ENCODE measurements around the gene DGKH. TPM values are rescaled to one million over a fixed set of nuclear protein-coding genes. Genes with fewer than 3 reads are reported as not detected.

The DGKH gene
- total and polyA plus RNA-seq, 10 of the 15 experiments (the other 5 are each of a cell fraction or from before 2014, with no cell fraction given) = 1.3 to 15.2 (median 7.3) TPM

DNA sequence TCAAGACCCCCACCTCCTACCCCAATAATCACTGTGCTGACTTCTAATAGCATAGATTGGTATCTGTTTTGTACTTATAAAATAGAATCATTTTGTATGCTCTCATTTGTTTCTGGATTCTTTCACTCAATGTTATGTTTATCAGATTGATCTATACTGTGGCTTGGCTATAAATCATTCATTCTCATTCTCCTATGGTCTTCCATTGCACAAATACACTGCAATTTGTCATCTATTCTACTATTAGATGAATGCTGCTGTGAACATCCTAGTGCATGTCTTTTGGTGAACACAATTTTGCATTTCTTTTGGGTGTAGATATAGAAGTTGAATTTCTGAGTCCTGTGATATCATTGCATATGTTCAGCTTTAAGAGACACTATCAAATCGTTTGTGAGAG is 128.7 kb downstream of the DGKH start (continued):
- TF ChIP-seq, protein P1, sequence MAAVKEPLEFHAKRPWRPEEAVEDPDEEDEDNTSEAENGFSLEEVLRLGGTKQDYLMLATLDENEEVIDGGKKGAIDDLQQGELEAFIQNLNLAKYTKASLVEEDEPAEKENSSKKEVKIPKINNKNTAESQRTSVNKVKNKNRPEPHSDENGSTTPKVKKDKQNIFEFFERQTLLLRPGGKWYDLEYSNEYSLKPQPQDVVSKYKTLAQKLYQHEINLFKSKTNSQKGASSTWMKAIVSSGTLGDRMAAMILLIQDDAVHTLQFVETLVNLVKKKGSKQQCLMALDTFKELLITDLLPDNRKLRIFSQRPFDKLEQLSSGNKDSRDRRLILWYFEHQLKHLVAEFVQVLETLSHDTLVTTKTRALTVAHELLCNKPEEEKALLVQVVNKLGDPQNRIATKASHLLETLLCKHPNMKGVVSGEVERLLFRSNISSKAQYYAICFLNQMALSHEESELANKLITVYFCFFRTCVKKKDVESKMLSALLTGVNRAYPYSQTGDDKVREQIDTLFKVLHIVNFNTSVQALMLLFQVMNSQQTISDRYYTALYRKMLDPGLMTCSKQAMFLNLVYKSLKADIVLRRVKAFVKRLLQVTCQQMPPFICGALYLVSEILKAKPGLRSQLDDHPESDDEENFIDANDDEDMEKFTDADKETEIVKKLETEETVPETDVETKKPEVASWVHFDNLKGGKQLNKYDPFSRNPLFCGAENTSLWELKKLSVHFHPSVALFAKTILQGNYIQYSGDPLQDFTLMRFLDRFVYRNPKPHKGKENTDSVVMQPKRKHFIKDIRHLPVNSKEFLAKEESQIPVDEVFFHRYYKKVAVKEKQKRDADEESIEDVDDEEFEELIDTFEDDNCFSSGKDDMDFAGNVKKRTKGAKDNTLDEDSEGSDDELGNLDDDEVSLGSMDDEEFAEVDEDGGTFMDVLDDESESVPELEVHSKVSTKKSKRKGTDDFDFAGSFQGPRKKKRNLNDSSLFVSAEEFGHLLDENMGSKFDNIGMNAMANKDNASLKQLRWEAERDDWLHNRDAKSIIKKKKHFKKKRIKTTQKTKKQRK (IDR thresholded peaks at IDR 0.05; ENCODE audit: low read depth, low read length) = no peak
- TF ChIP-seq IKZF1 (conservative IDR thresholded peaks at IDR 0.05) = no peak

DNA sequence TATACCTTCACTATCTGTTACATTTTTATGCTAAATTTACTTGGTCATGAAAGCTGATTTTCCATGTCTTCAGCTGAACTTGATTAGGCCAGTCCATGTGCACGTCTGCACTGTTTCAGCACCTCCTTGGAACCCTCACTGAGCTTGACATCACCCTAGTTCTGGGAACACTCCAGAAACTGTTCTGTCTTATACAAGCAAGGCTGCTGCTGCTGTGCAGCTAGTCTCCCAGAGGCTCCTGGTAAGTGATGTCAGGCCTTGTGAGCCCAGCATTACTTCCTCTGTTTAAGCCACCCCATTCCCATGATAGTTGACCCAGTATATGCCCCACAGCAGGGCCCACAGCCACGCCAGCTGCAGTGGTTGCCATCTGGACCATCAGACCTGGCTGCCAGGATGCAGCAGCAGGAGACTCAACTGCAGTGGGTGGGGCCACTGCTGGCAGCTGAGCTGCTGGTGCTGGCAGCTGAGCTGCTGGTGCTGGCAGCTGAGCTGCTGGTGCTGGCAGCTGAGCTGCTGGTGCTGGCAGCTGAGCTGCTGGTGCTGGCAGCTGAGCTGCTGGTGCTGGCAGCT is 133.0 kb downstream of the DGKH start:
- intact Hi-C loops (cut with micrococcal nuclease; ENCODE audit: unreplicated experiment) = no loop called here
- ChIA-PET SMC1A (ENCODE audit: uncharacterized antibody, unreplicated experiment) (no interaction called here), POLR2A (interaction anchor here (0.7 kb wide), 1 partner anchor 40 kb away, joined by 3 read pairs; no protein-coding TSS in a partner anchor), CTCF (interaction anchor here (1.7 kb wide), 1 partner anchor 22 kb away, joined by 5 read pairs; no protein-coding TSS in a partner anchor), RAD21 (ENCODE audit: unreplicated experiment) (no interaction called here)
- no peak for FAIRE-seq
- in situ Hi-C loops (cut with MboI) = no loop called here
- TF ChIP-seq CBX3 (IDR thresholded peaks at IDR 0.05; ENCODE audit: borderline replicate concordance, low read depth) (no peak), ZNF217 (IDR thresholded peaks at IDR 0.05) (no peak), SREBF2 (IDR thresholded peaks at IDR 0.05; ENCODE audit: low read length) (no peak), IRF4 (IDR thresholded peaks at IDR 0.05; ENCODE audit: low read depth, low read length) (no peak), ESRRA (IDR thresholded peaks at IDR 0.05; ENCODE audit: low read length) (no peak), SMC3 (IDR thresholded peaks at IDR 0.05; ENCODE audit: borderline replicate concordance, low read length) (no peak), EZH2 (IDR thresholded peaks at IDR 0.05; ENCODE audit: borderline replicate concordance, control insufficient read depth, low read depth, low read length) (no peak), POLR2A (IDR thresholded peaks at IDR 0.05; ENCODE audit: low read depth, low read length) (no peak), MYC (IDR thresholded peaks at IDR 0.05; ENCODE audit: insufficient read depth, insufficient read length, insufficient replicate concordance, low read length, severe bottlenecking) (no peak), SUZ12 (IDR thresholded peaks at IDR 0.05; ENCODE audit: unreplicated experiment) (no peak)
- TF ChIP-seq, protein P2, sequence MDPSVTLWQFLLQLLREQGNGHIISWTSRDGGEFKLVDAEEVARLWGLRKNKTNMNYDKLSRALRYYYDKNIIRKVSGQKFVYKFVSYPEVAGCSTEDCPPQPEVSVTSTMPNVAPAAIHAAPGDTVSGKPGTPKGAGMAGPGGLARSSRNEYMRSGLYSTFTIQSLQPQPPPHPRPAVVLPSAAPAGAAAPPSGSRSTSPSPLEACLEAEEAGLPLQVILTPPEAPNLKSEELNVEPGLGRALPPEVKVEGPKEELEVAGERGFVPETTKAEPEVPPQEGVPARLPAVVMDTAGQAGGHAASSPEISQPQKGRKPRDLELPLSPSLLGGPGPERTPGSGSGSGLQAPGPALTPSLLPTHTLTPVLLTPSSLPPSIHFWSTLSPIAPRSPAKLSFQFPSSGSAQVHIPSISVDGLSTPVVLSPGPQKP (IDR thresholded peaks at IDR 0.05; ENCODE audit: low read depth, low read length) = no peak
- TF ChIP-seq, protein P3, sequence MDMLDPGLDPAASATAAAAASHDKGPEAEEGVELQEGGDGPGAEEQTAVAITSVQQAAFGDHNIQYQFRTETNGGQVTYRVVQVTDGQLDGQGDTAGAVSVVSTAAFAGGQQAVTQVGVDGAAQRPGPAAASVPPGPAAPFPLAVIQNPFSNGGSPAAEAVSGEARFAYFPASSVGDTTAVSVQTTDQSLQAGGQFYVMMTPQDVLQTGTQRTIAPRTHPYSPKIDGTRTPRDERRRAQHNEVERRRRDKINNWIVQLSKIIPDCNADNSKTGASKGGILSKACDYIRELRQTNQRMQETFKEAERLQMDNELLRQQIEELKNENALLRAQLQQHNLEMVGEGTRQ (IDR thresholded peaks at IDR 0.05; ENCODE audit: borderline replicate concordance, low read depth, low read length) = no peak
- TF ChIP-seq, protein P4, sequence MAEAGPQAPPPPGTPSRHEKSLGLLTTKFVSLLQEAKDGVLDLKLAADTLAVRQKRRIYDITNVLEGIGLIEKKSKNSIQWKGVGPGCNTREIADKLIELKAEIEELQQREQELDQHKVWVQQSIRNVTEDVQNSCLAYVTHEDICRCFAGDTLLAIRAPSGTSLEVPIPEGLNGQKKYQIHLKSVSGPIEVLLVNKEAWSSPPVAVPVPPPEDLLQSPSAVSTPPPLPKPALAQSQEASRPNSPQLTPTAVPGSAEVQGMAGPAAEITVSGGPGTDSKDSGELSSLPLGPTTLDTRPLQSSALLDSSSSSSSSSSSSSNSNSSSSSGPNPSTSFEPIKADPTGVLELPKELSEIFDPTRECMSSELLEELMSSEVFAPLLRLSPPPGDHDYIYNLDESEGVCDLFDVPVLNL (IDR thresholded peaks at IDR 0.05; ENCODE audit: low read depth, low read length) = no peak
- Histone ChIP-seq H3K27ac (ENCODE audit: control insufficient read depth, insufficient read depth) (no peak overlapping the region), H3K4me3 (no peak overlapping the region), H3K9me3 (replicated peaks; ENCODE audit: control insufficient read depth, insufficient read depth, low read length) (no peaks in the 10 kb centered on the region), H3K27me3 (replicated peaks in 1 of 2; ENCODE audit: control insufficient read depth in 2 of 2, insufficient read depth in 2 of 2, low read length in 1 of 2) (no peaks in the 10 kb centered on the region), H4K20me1 (ENCODE audit: control insufficient read depth, insufficient read depth) (no peaks in the 10 kb centered on the region; the same call in 1 of the 2 replicates), H3K4me1 (ENCODE audit: control insufficient read depth, insufficient read depth, low read length) (no peaks in the 10 kb centered on the region), H3K36me3 (ENCODE audit: control insufficient read depth in 2 of 2, insufficient read depth in 2 of 2, low read length in 1 of 2) (peaks cover 0 to 3% of the 10 kb centered on the region in 2 experiments; a peak in 1 of 4 replicates), H3K9ac (ENCODE audit: control insufficient read depth, insufficient read depth, low read length) (no peak overlapping the region), H3K79me2 (ENCODE audit: control insufficient read depth, insufficient read depth, low read length) (no peaks in the 10 kb centered on the region), H3K4me2 (ENCODE audit: control insufficient read depth, insufficient read depth) (no peak overlapping the region), H2AFZ (ENCODE audit: control insufficient read depth, low read depth, low read length) (no peak overlapping the region)
- WGBS (ENCODE audit: insufficient coverage, insufficient replicate concordance, low lambda C conversion rate, missing lambda C conversion rate) = 98% methylated on average over 2 of the region's 2 CpGs
- no peak for DNase-seq (ENCODE audit: low read depth, low spot score)
- BruUV-seq (replicated peaks) = no TSS peak
- no peak for ATAC-seq
